Thyroid gland (tissue), 4 donors: Measurements from ENCODE around the gene ZNF516. TPM values are rescaled to one million over a fixed set of nuclear protein-coding genes. Genes with fewer than 3 reads are reported as not detected.

Experiments used
- DNase-seq, 2 donors: peaks; one replicate each; pipeline ENCODE4 v3.0.0-alpha.2; 2019
- H3K27ac ChIP-seq, 3 donors: fragments of 200-600 bp; sonication (generic); 1 replicate in 2 of 3; 2 replicates in 1 of 3; pipeline ENCODE4 v1.5.1; 2016 to 2019; ENCODE audit warnings: mild to moderate bottlenecking in 1 of 3, moderate library complexity in 1 of 3
- H3K27me3 ChIP-seq: fragments of 200-600 bp; sonication (generic); one replicate; pipeline ENCODE4 v1.5.1; 2019
- H3K36me3 ChIP-seq, 2 donors: fragments of 200-600 bp; sonication (generic); one replicate each; pipeline ENCODE4 v1.5.1; 2016 to 2019
- H3K4me1 ChIP-seq, 2 donors: fragments of 200-600 bp; sonication (generic); one replicate each; pipeline ENCODE4 v1.5.1; 2017 to 2019
- H3K4me3 ChIP-seq, 3 donors: fragments of 200-600 bp; sonication (generic); replicated peaks in 1 of 3; 1 replicate in 2 of 3; 2 replicates in 1 of 3; pipeline ENCODE4 v1.5.1; 2016; ENCODE audit warnings: mild to moderate bottlenecking in 1 of 3
- H3K9me3 ChIP-seq: fragments of 200-600 bp; sonication (generic); one replicate; pipeline ENCODE4 v1.5.1; 2017
- CTCF ChIP-seq, 6 experiments: fragments of 200-600 bp in 3 of 6; fragments of 450-650 bp in 3 of 6; sonication (generic) in 3 of 6; IDR thresholded peaks; one replicate each; pipeline ENCODE4 v1.5.1; 2016 to 2019; ENCODE audit warnings: antibody characterized with exemption in 6 of 6, mild to moderate bottlenecking in 2 of 6, inconsistent platforms in 1 of 6, moderate library complexity in 1 of 6
- POLR2A ChIP-seq, 2 donors: fragments of 450-650 bp; IDR thresholded peaks; one replicate each; pipeline ENCODE4 v1.6.1; 2017; ENCODE audit warnings: antibody characterized with exemption in 2 of 2, mild to moderate bottlenecking in 2 of 2, moderate library complexity in 1 of 2
- WGBS, 2 donors: methylation state at CpG; one replicate each; pipeline ENCODE4 v1.1.5; 2017; 5-methylcytosine and 5-hydroxymethylcytosine counted together
- intact Hi-C: fragments of 100-400 bp; cut with DNase I; formaldehyde crosslinking; loops from one replicate; pipeline ENCODE4 v1.15.1; 2023
- total RNA-seq, 4 donors: library from RNA; depleted of rRNA; stranded (reverse); fragments of >200 nt; gene quantifications; one replicate each; pipeline ENCODE4 v1.2.3, GENCODE V29; 2016

Gene ZNF516
- total RNA-seq, 4 donors from 2014 or later = 25.4 to 44.8 (median 28.6) TPM

GRCh38 chr18:76396792-76397191, 98.2 kb downstream of the ZNF516 start:
- no peak for DNase-seq
- peak overlapping the region; percentile 36 to 62 (median 44) for H3K27ac ChIP-seq
- H3K4me1 ChIP-seq = peaks cover 33 to 42% of the 10 kb centered on the region in 2 donors
- no peaks in the 10 kb centered on the region for H3K9me3 ChIP-seq
- intact Hi-C loops = loop anchor here (5.0 kb wide), 1 partner anchor 316 kb away; no protein-coding TSS in a partner anchor
- no peak overlapping the region for H3K4me3 ChIP-seq
- H3K27me3 ChIP-seq = no peaks in the 10 kb centered on the region
- TF ChIP-seq POLR2A (IDR thresholded peaks at IDR 0.05) = no peak
- TF ChIP-seq CTCF (IDR thresholded peaks at IDR 0.05) = no peak
- H3K36me3 ChIP-seq = no peaks in the 10 kb centered on the region
- WGBS, 2 donors = 74 to 86% methylated on average over 9 of the region's 9 CpGs

GRCh38 chr18:76395609-76396008, 99.4 kb downstream of the ZNF516 start:
- Histone ChIP-seq H3K4me1 (peaks cover 38 to 45% of the 10 kb centered on the region in 2 donors), H3K27me3 (no peaks in the 10 kb centered on the region), H3K4me3 (no peak overlapping the region), H3K36me3 (no peaks in the 10 kb centered on the region), H3K9me3 (no peaks in the 10 kb centered on the region), H3K27ac (no peak overlapping the region)
- 88 to 91% methylated on average over 19 to 20 of the region's 20 CpGs for WGBS, 2 donors
- no peak for TF ChIP-seq CTCF (IDR thresholded peaks at IDR 0.05)
- no peak for TF ChIP-seq POLR2A (IDR thresholded peaks at IDR 0.05)
- no peak for DNase-seq
- intact Hi-C loops = loop anchor here (5.0 kb wide), 1 partner anchor 317 kb away; no protein-coding TSS in a partner anchor

- Histone ChIP-seq H3K4me1 (peaks cover 43 to 51% of the 10 kb centered on the region in 2 donors), H3K36me3 (no peaks in the 10 kb centered on the region), H3K4me3 (no peak overlapping the region), H3K27ac (no peak overlapping the region), H3K27me3 (no peaks in the 10 kb centered on the region), H3K9me3 (no peaks in the 10 kb centered on the region)
- intact Hi-C loops = loop anchor here (5.0 kb wide), 1 partner anchor 317 kb away; no protein-coding TSS in a partner anchor
- TF ChIP-seq POLR2A (IDR thresholded peaks at IDR 0.05) (no peak), CTCF (IDR thresholded peaks at IDR 0.05) (no peak)
- WGBS, 2 donors = 67 to 75% methylated on average over 13 to 15 of the region's 15 CpGs
- peak in 1 of 2 donors; percentile 50 for DNase-seq
Measured at GRCh38 chr18:76394780-76395476, 100.1 kb downstream of the ZNF516 start.

DNA sequence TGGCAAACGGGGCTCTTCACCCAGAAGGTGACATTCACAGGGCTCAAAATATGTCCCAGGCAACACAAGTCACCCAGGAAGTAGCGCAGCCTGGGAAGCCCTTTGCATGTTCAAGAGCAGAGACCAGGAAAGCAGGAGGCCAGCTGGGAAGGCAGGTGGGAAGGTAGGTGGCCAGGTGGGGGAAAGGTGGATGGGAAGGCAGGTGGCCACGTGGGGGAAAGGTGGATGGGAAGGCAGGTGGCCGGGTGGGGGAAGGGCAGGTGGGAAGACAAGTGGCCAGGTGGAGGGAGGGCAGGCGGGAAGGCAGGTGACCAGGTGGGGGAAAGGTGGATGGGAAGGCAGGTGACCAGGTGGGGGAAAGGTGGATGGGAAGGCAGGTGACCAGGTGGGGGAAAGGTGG, 102.7 kb downstream of the ZNF516 start:
- Histone ChIP-seq H3K27ac (no peak overlapping the region), H3K9me3 (no peaks in the 10 kb centered on the region), H3K4me3 (no peak overlapping the region), H3K36me3 (no peaks in the 10 kb centered on the region), H3K4me1 (peaks cover 41 to 50% of the 10 kb centered on the region in 2 donors), H3K27me3 (no peaks in the 10 kb centered on the region)
- DNase-seq = peak; percentile 33 to 43
- no peak for TF ChIP-seq POLR2A (IDR thresholded peaks at IDR 0.05)
- no peak for TF ChIP-seq CTCF (IDR thresholded peaks at IDR 0.05)
- WGBS, 2 donors = 94 to 96% methylated on average over 5 of the region's 5 CpGs
- intact Hi-C loops = no loop called here

DNA sequence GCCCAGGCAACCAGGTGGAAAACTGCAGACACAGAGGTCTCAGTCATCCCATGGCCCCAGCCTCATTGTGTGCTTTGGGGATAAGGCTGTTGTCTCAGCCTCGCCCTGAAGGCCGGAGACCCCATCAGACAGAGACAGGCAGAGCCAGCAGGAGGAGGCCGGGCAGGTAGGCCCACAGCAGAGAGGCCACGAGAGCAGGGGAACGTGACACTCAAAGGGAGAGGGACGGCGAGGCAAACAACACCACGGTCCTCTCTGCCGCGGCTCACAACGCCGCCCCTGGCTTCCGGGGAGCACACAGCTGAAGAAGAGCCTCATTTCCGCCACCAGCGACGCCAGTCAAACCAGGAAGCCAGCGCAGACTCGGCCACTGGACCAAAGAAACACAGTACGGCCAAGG, 103.3 kb downstream of the ZNF516 start:
- intact Hi-C loops = no loop called here
- Histone ChIP-seq H3K4me1 (peaks cover 35 to 47% of the 10 kb centered on the region in 2 donors), H3K27me3 (no peaks in the 10 kb centered on the region), H3K36me3 (no peaks in the 10 kb centered on the region), H3K27ac (no peak overlapping the region), H3K9me3 (no peaks in the 10 kb centered on the region), H3K4me3 (no peak overlapping the region)
- DNase-seq = no peak
- TF ChIP-seq POLR2A (IDR thresholded peaks at IDR 0.05) (no peak), CTCF (IDR thresholded peaks at IDR 0.05) (no peak)
- WGBS, 2 donors = 93 to 97% methylated on average over 17 to 19 of the region's 19 CpGs
